Measurements from ENCODE around the gene DAGLA.

The DAGLA gene

DNA sequence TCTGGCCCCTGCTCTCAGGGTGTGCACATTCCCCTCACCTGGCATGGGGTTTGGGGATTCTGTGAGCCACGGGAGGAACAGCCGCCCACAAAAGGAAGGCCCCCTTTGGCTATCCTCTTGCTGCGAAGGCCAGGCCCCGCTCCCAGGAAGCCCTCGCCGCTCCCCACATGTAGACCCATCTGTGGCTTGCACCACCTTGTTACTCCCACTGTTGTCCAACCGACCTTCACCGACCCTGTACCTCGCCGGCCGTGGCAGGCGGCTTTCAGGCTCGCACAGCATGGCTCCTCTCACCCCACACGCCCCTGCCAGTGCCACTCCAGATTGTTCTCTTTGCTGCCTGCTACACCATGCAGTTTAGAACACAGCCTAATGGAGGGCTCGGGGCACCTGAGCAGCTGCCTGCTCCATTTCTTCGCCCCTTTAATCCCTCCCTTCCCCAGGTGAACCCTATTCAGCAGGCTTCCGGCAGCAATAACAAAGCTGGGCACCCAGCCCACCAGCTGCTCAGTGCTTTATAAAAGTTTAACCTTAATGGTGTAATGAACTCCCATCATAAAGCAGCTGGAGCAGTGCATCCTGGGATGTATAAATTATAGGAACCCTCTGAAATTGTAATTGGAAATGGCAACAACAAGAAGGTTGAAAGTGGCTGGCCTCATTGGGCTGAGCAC lies 10.7 kb downstream of the DAGLA start:
- no peak for DNase-seq

GRCh38 chr11:61691380-61692156 lies 11.4 kb downstream of the DAGLA start:
- peak in 2 of 56 donors; percentile 14 to 34 for DNase-seq

DNA sequence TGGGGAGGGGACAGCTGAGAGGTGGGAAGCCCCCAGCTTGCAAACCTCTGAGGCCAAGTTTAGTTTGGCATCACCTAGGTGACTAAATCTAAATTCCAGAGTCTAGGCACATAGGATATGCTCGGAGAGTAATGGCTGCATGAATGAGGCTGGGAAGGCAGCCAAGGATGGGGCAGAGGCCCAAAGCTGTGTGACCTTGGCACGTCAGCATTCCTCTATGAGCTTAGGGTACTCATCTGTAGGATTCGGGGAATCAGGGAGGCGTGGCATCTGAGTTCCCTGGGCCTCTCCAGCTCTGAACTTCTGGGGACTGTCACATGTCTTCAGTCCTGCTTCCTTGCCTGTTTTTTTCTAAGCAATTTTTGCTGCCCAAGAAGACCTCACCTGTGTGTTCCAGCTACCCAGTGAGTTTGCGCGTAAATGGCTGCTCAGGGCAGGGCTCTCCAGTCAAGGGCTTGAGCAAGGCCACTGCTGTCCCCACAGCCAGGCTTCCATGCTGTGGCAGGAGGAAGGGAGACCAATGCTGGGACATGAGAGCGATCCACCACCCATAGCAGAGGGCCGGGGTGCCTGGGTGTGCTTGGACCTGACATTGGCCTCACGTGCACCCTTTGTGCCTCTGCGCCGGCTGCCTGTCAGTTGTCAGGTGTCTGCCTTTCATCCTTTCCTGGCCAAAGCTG lies 13.9 kb downstream of the DAGLA start:
- peak in 1 of 56 donors; percentile 28 for DNase-seq

DNA sequence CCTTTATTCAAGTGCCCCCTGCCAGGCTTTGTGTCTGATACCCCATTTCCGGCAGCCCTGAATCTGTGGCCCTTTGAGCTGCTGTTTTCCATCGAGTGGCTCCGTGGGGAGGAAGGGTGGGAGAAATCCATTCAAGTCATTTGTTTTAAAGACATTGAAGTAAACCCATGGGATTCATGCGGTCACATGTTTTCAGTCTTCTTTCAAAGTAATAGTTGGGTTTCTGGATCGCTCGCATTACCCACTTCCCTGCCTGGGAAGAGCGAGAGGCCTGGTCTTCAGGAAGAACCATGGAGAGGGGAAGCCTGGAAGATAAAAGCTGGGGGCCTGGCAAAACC lies 14.4 kb downstream of the DAGLA start:
- no peak for DNase-seq

GRCh38 chr11:61694946-61695706 lies 14.9 kb downstream of the DAGLA start:
- DNase-seq, result peak in 23 of 56 donors; percentile 13 to 57 (median 37)

DNA sequence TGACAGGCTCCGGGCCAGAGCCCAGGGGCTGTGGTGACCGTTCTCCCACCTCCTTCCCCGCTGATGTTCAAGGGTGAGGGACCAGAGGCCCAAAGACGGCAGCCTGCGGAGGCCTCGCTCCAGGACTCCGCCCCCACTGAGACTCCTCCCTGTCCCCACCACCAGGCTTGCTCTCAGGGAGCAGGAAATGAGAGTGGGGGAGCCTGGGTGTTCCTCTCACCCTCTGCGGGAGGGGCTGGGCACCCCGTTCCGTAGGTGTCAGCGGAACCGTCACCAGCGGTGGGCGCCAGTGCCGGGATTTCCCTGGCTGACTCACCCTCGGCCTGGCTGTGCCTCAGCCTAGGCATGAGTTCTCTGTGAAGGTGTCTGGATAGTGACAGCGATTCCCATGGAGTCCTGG lies 15.7 kb downstream of the DAGLA start:
- DNase-seq, result peak in 40 of 56 donors; percentile 18 to 80 (median 46)

DNA sequence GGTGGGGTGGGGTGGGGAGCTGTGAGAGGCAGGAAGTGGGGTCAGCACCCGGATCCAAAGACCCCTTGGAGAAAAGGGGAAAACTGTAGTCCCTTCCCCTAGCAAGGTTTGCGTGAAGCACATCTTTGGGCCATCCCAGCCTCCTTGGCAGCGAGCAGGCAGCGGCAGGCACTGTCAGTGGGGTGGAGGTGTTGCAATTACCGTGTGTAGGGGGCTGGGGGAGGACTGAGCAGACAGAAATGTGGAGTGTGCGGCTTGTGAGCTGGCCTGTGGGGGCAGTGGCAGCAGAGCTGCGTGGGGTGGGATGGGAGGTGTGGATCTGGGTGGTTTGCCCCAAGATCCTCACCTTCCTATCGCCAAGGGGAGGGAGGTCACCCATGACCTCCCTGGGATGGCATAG lies 16.4 kb downstream of the DAGLA start:
- DNase-seq, result no peak

DNA sequence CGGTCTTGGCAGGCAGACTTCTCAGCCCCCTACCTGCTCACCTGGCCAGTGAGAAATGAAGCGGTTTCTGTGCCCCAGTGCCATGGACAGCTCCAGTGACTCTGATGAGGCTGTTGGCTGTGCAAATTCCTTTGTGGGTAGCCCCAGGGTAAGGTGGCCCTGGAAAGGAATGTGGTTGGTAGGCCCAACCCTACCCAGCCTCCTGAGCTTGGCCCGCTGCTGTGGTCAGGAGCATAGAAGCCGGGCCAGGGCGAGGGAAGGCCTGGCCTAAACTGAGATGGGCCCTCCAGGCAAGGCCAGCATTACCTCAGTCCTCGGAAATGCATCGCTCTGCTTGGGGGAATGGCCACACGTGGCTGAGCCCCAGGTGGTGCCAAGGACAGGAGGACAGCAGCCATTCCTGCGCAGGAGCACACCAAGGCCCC lies 16.9 kb downstream of the DAGLA start:
- DNase-seq, result no peak

- no peak for DNase-seq
These were observed 17.6 kb downstream of the DAGLA start for GRCh38 chr11:61697764-61698163.

DNA sequence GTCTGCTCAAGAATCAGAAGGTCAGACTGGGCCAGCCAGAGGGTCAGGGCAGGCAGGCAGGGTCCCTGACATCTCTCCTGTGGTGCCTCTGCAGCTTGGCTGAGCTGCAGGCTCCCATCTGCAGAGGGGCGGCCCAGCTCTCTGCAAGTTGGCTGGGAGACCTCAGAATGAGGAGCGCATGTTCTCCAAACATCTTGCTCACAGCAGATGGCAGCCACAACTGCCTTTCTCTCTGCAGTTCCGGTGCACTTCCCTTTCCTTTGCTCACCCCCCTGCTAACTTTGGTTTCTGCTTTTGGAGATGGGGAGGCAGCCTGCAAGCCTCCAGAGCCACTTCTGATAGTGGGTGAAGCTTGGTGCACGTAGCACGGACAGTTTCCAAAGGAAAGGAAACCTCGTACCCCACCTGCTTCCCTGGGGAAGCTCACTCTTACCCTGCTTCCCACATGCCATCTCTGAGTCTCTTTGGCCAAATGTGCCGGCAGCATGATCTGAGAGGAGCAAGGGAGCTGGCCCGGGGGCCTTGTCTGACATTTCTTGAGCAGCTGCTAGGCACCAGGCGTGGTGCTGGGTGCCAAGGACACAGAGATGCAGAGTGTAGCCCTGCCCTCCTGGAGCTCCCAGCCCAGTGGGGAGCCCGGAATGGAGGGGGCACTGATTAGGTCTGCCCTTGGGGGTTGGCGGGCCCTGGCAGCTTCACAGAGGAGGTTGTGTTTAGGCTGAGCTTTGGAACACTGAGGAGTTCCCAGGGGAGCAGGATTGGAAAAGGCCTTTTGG lies 18.2 kb downstream of the DAGLA start:
- peak in 2 of 56 donors; percentile 16 to 20 for DNase-seq

GRCh38 chr11:61699737-61700160 lies 19.6 kb downstream of the DAGLA start:
- peak in 37 of 56 donors; percentile 7 to 68 (median 29) for DNase-seq

DNA sequence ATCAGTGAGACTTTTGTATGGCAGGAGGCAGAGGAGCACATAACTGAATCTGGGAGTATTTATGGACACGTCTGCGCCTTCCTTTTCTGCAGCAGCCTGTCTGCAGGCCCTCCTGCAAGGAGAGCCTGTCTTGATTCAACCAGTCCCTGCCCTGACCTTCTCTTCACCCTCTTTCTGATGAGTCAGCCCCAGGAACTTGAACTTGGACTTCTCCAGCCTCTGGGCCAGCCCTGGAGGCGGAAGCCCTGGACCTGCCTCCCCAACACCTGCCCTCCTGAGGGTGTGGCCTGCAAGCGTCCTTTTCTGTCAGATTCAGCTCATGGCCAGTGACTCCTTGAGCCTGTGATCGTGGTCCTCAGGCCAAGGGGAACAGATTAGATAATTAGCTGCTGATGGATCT lies 20.0 kb downstream of the DAGLA start:
- no peak for DNase-seq

DNA sequence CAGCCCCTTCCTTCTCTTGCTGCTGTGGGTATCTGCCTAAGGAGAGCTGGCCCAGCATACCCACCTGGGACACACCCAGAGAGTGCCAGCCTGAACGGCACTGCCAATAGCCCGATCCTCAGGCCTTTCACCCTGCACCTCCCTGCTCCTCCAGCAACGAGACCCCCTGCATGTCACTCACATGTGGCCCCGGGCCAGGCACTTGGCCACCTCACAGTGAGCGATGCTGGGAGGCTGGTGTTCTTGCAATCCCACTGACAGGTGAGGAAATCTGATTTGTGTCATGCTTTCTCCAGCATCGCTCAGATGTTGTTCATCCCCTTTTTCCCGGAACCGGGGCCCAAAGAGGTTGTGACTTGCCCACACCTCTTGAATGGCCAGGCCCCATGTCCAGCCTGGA lies 20.5 kb downstream of the DAGLA start:
- DNase-seq, result no peak

DNA sequence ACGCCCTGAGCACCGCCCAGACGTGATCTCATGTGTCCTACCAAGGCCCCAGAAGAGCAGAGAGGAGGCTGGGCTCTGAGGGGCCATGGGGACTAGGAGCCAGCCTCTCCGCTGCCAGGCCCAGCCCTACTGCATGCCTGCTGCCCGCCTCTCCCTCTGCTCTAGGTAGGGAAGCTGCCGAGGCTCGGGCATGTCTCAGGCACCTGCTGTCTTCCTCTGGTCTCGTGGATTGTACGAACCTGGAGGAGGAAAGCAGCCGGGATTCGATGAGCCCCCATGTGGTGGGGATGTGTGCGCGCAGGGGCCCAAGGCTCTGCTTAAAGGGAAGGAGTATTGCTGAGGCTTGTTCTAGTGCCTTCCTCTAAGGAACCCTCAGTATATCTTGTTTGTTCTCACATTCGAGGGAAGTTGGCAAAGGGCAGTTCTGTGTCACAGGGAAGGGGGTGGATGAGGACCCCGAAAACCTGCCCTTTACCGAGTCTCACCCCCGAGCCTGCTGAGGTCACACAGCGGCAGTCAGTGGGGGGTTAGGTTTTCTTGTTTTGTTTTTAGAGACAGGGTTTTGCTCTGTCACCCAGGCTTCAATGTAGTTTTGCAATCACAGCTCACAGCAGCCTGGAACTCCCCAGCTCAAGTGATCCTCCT lies 21.2 kb downstream of the DAGLA start:
- DNase-seq, result peak in 5 of 56 donors; percentile 10 to 29 (median 23)

DNA sequence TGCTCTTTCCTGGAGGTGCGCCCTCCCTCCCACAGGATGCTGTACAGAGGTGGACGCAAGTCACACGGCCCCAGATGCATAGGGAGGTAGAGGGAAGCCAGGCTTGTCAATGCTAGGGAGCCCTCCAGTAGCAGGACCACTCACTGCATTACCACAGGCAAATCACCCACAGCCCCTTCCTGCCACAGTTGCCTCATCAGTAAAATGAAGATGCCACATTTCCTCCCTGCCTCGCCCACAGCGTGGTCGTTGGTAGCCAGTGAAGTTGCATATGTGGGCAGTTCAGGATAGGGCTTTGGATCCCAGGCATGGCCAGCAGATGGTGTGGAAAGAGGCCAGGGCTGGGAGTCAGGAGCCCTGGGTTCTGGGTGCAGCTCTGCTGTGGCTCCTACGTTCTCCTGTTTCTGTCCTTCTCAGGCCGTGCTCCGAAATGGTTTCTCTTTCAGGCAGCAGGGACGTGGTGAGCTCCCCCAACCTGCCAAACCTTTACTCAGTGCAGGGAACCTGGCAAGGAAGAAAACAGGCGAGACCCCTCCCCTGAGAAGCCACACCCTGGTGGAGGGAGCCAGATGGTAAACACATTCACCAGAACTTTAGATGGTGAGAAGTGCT lies 22.6 kb downstream of the DAGLA start:
- no peak for DNase-seq

DNA sequence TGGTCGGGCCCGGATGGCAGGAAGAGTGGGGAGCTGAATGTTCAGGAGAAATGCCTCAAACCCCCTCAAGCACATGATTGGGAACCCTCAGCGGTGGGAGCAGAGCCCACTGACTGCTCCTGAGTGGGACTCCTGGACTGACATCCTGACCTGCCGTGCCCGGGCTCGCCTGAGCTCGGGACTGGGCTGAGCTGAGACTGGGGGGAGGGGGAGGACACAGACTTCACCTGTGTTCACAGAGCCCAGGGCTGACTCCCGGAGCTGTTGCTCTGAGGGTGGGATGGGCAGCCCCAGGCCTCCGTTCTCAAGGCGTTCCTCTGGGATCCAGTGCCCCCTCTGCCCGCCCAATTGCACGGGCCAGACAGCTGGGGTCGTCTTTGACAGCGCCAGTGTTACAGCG lies 24.6 kb downstream of the DAGLA start:
- no peak for DNase-seq

DNA sequence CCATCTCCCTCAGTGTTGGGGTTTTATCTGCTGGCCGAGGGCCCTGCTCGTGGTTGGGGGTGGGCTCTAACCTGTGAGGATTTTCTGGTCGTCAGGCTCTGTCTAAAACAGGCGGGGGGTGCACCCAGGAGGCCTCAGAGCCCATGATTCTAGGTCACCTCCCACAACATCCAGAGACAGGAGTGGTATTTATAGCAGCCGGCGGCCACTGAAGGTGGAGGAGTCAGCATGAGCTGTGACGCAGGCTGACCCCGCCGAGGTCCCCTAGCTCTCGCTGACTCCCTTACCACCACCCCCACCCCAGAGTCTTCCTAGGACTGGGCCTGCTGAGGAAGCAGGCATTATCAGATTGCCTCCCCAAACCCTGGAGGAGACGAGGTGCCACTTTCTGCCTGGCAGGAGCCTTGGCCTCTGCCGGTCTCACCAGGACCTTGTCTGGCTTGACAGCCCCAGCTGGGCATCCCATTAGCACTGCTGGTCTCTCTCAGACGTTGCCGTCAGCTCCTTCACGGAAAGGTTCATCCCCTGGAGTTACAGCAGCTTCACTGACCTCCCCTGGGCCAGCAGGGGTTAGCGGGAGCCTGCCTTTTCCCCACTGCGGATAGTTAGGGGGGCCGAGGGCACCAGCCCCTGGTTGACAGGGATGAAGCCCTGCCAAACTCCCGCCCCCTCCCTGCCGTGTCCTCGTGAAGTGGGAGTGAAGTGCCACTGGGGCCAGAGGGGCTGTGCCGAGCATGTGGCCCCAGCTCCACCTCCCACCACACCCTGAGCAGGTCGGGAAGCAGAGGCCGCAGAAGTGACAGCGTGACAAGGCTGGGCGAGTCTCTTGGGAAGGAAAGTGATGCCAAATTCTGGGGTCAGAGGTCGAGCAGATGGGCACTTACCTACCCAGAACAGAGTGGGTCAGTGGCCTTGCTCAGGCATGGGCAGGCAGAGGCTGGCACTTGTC lies 26.5 kb downstream of the DAGLA start:
- no peak for DNase-seq

DNA sequence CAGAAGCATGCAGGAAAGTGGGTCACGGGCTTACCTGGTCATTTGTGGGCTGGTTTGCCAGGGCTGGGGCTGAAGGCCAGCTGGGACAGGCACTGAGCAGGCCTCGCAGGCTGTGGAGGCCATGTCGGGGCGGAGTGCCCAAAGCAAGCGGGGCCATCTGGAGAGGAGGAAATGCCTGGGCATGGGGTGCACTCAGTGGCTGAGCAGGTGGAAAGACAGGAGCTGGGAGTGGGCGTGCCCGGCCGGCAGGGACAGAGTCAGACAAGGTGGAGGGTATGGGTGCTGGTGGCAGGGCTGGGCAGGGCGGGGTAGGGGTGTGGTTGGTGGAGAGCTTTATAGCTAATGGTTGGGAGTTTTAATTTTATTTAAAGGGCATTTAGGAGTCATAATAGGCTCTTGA lies 27.4 kb downstream of the DAGLA start:
- DNase-seq, result no peak

DNA sequence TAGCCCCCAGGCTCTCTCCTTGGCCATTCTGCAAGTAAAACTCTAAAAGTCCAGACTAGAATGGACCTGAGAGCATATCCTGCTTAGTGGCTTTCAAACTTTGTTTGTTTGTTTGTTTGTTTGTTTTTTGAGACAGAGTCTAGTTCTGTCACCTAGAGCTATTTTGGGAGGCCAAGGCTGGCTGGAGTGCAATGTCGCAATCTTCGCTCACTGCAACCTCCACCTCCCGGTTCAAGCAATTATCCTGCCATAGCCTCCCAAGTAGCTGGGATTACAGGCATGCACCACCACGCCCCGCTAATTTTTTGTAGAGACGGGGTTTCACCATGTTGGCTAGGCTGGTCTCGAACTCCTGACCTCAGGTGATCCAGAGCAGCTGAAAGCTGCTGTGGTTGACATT lies 28.9 kb downstream of the DAGLA start:
- no peak for DNase-seq

All from nucleus accumbens (tissue), 56 donors.